ENCODE measurements around the gene MAGI1. TPM values are rescaled to one million over a fixed set of nuclear protein-coding genes. Genes with fewer than 3 reads are reported as not detected.

MAGI1 gene
- total RNA-seq, 1 donor from 2014 or later = 0.48 TPM

DNA sequence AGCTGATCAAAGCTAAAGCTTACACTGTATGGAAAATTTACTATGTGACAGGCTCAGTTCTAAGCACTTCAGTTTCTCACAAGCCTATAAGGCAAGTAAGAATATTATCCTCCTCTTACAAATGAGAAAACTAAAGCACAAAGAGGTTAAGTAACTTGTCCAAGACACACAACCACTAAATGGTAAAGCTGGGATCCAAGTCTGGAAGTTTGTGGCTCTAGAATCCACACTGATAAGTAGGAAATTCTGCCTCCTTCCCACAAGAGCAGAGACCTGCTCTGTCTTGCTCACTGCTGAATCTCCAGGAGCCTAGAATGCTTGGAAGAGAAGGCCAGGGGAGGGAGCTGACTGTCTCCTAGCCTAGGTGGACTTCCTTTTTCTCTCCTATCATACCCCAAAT lies 60.6 kb downstream of the MAGI1 start:
- intact Hi-C loops (cut with micrococcal nuclease) = no loop called here

DNA sequence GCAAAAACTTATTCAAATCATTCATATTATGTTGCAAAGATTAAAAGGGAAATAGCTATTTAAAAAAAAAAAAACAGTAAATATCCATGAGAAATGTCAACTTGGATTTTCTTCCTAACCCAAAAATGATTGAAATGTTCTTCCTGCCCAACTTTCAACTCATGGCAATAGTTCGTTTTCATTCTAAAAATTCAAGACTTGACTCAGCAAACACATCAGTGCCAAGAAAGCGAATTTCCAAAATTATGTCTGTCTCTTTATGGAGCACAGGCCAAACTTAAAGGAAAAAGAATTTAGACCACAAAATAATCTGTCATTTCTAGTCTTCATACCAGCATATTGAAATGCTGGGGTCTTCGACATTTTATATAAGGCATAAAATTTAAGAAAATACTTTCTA lies 63.7 kb downstream of the MAGI1 start:
- intact Hi-C loops (cut with micrococcal nuclease) = no loop called here

DNA sequence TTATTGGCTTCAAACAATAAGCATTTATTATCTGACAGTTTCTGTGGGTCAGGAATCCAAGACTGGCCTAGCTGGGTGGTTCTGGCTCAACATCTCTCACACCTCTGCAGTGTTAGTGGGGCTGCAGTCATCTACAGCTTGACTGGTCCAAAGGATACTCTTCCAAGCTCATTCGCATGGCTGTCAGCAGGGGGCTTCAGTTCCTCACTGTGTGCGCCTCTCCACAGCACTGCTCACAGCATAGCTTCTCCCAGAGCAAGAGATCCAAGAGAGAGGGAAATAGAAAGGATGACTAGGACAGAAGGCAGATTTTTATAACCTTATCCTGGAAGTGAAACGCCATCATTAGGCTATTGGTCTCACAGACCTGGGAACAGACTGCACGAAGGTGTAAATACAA lies 64.2 kb downstream of the MAGI1 start:
- intact Hi-C loops (cut with micrococcal nuclease) = no loop called here

DNA sequence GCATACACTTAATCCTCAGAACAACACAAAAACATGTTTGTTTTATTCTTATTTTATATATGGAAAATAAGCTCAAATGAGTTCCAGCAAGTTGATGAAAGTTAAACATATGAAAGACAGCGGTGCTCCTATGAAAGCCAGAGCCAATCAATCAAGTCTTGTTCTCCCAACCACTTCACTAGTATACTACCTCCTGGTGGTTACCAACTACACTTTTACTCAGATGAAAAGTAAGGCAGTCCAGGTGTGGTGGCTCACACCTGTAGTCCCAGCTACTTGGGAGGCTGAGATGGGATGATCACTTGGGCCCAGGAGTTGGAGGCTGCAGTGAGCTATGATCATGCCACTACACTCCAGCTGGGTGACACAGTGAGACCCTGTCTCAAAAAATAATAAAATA lies 66.0 kb downstream of the MAGI1 start:
- intact Hi-C loops (cut with micrococcal nuclease) = no loop called here

DNA sequence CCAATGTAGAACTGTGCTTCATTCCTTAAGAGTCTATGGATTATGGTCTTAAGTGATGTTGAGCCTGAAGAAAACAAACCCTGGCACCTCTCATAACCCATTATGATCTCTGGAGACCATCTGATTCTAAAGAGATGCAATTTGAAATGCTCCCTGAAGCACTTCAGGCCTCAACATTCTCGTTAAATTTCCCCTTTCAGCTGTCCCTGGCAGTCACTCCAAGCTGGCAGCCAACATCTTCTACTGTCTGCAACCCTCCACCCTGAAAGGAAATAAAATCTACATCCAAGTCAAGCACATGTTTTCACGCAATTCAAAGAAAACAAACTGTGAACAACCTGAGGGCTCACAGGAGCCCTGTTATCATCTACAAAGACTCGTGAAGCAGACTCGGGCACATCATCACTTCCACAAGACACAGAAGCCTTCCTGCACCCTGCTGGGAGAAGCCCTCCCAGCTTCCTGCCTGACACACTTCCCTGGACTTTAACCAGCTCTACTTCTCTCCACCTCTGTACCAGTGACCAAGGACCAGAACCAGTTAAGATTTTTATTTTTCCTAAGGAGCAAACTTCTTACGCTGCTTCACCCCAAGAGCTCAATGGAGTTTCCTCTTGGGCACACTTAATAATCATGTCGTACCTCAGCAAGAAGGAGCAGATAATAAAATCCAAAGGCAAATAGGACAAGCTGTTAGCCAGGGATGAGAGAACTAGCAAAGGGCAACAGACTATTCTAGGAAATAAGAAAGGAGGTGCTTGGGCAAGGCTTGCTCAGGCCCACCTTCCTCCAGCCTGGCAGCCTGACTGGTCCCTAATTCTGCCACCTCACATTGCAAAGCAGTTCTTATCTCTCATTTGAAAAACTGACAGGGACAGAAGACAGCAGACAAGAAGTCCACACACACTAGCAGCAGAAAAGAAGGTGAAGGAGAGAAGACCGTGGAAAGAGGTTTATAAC lies 67.1 kb downstream of the MAGI1 start:
- intact Hi-C loops (cut with micrococcal nuclease) = no loop called here

DNA sequence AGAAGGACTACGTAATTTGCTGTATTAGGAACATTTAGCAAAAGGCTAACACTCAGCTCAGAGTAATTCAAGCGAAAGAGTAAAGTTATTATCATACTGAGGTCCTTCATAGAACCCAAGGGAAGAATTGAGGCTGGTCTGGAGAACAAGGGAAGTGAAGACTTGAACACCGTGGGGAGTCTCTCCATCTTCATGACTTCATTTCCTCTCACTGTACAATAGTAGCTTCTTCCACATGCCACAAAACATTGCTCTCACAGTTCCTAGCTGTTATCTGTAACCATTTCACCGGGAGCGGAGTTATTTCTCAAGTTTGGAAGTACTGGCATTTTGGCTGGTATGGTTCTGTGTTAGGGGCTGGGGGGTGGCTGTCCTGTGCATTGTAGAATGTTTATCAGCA lies 69.7 kb downstream of the MAGI1 start:
- intact Hi-C loops (cut with micrococcal nuclease) = no loop called here

DNA sequence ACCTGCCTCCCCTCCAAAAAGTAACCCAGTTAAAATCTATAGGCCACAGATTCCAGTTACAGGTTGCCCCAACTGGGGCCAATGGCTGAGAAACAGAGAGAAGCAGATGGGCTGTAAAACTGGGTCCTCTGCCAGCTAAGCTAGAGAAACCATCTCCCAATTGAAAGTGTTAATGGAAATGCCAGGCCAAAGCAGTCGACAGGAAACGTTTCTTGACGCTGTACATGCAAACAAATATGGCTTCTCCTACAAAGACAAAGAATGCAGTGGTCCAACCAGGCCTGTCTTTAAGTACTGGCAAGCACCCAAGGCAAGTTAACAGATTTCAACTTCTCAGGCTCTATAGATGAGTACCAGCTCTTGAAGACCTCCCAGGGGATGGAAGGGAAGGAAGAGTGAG lies 71.3 kb downstream of the MAGI1 start:
- intact Hi-C loops (cut with micrococcal nuclease) = no loop called here

DNA sequence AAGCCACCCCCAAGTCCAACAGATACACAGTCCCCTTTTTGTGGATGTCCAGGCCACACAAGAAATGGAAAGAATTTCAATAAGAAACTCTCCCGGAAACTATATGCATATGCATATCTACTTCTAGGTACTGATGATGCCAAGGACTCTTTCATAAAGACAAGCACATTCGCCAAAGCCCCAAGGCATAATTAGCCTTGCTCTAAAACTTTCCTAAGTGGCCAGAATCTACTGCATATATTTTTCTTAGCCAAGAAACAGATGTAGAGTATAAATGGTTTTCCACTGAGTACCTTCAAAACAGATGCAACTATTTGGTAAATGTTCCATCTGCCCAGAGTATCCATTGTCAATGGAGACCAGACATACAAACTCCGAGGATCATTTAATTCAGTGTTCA lies 73.9 kb downstream of the MAGI1 start:
- intact Hi-C loops (cut with micrococcal nuclease) = loop anchor here (1.0 kb wide), 1 partner anchor 68 kb away; no protein-coding TSS in a partner anchor

DNA sequence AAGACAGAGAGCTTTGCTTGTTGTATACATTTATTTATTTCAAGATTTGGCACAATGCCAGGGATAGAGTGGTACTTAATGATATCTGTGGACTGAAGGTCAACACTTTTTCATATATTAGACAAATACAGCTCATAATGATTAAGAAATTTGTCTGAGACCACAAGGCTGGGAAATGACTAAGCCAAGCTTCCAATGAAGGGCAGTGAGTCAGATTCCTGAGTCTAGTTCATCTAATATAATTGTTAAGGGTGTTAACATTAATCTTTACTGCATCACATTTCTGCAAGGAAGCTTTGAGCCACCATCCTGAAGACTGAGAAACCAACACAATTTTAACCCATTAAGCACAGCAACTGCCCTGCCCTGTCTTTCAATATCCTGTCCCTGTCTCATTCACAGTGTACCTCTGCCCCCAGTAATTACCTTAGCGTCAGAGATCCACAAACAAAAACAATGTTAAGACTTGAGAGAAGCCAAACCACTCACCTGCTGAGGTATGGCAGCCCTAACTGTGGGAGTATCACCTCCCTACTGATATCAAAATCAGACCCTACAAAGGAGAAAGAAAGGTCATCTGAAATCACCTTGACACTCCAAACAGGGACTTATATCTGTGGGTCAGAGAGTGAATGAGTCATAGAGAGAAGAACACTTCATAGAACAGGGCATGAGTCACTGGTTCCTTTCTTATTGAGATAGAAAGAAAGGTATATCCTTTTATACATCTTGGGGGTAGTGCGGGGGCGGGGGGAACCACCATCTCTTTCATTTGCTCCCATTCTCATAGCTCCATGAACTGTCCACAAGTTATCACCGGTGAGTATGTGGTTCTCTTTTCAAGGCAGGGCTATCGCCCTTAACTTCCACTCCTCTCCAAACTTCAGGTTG lies 74.7 kb downstream of the MAGI1 start:
- intact Hi-C loops (cut with micrococcal nuclease) = loop anchor here (1.0 kb wide), 1 partner anchor 69 kb away; no protein-coding TSS in a partner anchor

DNA sequence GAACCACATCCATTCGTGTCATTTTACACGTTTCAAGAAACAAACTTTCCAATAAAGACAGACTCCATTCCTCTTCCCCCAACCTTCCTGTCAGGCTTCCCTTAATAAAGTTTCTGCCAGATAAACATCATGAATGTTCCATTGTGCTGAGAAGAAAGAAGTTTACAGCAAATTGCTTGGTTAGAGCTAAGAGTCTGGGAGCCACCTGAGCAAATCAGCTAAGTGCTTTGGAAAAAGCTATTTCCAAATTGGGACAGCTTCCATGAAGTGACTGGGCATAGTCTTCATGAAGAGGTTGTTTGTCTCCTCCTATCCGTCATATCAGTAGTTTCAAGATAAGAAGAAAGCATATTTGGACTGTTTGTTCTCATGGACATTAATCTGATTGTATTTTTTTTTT lies 77.0 kb downstream of the MAGI1 start:
- intact Hi-C loops (cut with micrococcal nuclease) = no loop called here

DNA sequence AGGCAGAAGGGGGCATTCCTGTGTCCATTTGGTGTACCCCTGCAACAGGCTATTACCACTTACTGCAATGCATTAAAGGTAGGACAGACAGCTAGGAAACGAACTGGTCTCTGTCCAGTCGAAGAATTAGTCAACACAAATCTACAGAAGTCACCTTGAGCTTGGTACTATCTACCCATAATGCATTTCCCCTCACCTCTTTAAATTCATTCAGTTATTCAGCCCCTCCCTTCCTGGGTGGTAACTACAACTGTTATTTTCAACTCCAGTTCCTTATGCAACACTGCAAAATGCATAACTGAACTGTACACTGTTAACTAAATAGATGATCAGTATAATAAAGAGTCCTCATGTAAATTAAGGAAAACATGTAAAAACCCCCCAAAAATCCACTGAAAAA lies 77.6 kb downstream of the MAGI1 start:
- intact Hi-C loops (cut with micrococcal nuclease) = no loop called here

DNA sequence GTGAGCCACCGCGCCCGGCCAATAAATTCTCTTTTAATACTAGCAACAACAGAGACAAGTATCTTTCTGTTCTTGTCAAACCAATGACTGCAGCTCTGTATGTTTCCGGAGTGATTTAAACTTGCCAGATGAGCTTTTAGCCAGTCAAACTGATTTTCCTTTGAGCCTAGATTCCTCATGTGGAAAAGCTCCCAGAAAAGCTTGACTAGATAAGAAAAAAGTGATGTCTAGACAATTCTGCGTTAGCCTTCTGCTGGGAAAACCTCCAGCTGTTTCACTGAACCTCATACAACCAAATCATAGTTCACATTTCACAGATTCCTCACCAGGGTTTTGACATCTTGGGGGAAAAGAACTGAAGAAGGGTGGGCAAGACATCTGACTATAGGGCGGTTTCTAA lies 78.6 kb downstream of the MAGI1 start:
- intact Hi-C loops (cut with micrococcal nuclease) = no loop called here

DNA sequence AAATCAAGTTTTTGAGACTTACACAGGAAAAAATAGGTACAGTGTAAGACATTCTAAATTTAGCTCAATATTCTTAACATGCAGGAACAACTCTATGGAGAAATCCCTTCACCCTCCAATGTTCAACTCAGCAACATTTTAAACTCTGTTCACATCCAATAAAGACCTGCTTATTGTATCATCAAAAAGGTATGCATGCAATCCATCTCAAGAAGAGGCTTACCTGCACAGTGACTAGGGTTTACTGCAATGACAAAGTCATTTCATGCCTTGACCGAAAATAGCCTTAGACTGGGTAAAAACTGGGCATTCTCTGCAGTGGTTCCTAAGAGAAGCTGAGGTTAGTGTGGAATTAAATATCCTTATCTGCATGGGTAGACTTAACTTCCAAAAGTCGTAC lies 80.5 kb downstream of the MAGI1 start:
- intact Hi-C loops (cut with micrococcal nuclease) = no loop called here

DNA sequence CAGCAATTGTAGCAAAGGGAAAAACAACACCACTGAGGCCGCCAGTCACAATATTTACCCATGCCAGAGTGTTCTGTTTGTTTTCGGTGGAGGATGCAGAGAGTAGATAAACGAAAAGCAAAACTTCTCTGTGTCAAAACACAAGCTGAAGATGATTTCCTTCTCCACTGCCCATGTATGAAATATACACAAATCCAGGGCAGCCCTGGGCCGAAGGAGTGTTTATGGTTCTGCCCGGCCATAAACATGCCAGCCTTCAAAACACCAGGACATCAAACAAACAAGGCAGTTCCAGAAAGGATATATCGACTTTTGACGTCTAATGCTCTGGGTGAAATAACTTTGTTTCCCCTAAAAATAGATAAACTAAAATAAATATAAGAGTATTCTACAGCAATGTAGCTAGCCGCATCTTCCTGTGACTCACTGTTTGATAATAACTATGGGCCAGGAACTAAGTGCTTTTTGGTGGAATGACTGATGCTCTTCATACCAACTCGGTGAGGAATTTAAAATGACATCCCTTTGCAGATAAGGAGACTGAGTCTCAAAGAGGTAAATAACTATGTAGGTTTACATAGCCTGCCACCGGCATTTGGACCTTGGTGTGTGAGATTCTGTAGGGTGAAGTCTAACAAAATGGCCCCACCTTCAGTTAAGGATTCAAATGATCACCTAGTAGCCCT lies 82.8 kb downstream of the MAGI1 start:
- intact Hi-C loops (cut with micrococcal nuclease) = no loop called here

DNA sequence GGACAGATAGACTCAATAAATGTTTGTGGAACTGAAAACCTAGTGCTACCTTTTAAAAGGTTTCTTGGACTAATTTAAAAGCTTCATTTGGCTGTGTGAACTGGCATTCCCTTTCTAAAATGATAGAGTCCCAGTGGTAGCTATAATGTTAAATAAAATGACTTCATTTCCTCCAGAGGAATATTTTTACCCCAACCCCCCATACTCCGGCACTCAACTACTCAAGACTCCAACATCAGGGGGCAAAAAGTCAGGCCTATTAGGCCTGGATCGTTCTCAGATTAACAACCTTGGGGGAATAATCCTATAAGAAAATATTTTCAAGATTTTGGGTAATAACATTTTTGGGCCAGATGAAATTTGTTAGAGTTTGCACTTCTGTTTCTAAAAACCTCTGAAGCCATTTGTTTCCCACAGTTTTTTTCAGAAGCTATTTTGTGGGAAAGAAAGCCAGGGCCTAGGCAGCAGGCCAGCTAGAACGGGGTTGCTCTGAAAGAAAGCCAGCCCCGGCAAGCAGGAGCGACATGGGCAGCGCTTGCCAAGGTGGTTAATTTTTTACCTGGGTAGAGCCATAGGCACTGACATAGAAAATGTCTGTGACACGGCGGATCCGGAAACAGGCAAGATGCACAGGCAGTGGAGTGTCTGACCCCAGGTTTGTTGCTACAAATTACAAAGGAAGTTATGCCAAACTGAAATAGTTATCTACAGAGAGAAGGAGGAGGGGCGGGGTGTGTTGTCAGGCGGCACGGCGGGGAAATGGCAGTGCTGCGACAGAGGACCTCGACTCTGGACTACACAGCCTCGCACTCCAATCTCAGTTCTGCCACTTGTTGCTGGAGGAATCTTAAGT lies 84.6 kb downstream of the MAGI1 start:
- intact Hi-C loops (cut with micrococcal nuclease) = no loop called here

DNA sequence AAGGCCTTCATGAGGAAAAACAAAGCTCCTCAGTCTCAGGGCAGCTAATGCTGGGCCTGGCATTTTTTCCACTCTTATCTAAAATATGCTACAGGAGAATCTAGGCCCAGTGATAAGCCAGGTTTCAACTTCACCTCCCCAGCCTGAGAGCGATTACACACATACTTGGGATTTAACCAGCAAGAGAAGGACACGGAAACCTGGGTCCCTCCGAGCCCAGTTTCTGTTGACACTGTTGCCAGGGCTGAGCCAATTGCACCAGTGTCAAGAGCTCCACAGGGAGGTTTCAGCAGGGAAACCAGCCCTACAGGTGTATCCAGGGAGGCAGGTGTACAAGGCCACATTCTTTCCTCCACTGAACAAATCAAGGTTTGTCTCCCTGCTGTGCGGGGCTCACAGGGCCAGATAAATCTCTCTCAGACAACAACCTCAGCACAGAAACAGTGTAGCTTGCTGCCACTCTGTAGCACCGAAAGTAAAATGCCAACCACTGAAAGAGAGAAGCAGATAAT lies 85.4 kb downstream of the MAGI1 start:
- intact Hi-C loops (cut with micrococcal nuclease) = no loop called here

DNA sequence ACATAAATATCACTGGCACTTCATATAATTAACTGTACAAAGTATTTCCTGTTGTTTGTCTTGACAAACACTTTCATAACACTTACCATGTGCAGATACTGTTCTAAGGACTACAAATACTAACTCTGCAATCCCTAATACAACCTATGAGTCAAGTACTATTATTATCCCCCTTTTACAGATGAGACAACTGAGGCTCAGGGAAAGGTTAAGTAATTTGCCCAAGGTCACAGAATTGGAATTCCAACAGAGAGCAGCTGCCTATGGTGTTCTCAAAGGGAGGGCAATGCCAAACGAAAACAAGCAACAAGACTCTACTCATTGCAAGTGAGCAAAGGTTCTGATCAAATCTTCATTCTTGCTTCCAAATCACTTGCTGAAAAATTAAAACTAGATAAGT lies 85.9 kb downstream of the MAGI1 start:
- intact Hi-C loops (cut with micrococcal nuclease) = no loop called here

DNA sequence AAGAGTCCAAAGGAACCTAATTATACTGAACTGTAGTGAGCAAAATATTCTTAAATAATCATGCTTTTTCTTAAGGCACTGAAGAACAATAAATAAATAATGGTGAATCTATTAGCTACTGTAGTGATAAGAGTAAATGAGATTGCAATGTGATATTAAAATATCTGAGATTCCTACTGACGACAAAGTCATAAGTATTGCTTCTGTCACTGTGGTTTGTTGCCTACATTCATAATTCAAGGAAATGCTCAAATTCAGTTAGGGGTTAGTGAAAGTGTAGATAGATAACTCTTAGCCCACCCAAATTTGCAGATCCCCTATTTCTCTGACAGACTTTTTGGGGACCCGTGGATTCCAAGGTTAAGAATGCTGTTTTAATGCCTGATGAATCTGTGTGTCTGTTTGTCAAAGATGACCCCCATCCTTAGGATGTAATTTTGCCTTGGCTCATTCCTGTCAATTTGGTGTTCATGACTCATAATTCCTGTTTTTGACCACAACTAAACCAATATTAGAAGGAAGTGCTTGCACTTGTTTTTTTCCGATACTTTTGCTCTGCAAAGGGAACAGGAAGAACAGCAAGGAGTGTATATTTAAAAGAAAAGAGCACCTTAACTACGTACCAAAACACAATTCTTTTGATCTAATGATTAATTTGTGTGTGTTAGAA lies 86.7 kb downstream of the MAGI1 start:
- intact Hi-C loops (cut with micrococcal nuclease) = no loop called here

DNA sequence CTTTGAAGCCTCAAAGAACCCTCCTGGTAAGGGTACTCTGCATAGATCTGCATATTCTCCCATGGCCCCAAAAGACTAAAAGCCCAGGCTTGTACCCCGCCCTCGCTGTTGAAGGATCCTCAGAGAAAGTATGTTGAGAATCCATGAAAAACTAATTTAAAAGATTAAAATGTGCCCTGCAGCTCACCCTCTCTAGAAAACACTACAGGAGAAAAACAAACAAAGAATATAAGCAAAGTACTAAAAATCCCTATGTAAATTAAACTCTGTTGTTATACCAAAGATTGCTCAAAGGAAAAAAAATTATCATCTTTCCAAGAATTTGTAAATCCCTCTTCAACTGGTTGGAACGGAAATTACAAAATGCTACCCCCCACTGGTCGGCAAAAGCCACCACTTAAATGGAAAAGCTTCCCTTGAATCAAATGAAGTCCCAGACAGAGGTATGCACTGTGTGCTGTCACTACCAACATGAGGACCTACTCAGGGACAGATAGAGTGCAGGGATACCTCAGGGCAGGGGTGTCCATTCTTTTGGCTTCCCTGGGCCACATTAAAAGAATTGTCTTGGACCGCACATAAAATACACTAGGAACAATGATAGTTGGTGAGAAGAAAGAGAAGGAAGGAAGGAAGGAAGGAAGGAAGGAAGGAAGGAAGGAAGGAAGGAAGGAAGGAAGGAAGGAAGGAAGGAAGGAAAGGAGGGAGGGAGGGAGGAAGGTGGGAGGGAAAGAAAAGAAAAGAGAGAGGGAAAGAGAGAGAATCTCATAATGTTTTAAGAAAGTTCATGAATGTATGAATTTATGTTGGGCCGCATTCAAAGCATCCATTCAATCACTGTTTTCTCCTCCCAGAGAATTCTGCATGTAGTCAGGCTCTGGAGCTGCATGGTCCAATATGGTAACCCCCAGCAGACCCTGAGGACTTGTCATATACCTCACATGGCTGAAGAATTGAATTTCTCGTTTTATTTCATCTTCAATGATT lies 88.1 kb downstream of the MAGI1 start:
- intact Hi-C loops (cut with micrococcal nuclease) = no loop called here

Measured in T-helper 2 cell treated with Interferon-gamma antibody and Interleukin-4, amounts not matched to agents 100 ng/mL and 5 ng/mL, for 36 hours (primary cell).